Posterior vena cava (tissue), 2 donors: ENCODE results near the gene CAMTA1. TPM values are rescaled to one million over a fixed set of nuclear protein-coding genes. Genes with fewer than 3 reads are reported as not detected.

Source experiments
- DNase-seq: peaks from one replicate; pipeline ENCODE4 v3.0.0-alpha.2; 2020; ENCODE audit warnings: low spot score
- intact Hi-C, 2 donors: fragments of 100-400 bp; cut with DNase I; formaldehyde crosslinking; loops; one replicate each; pipeline versions ENCODE4 v1.14.1 to v1.14.2; 2022 to 2023
- total RNA-seq, 2 donors: library from RNA; stranded (reverse); fragmentation: NEBNext Ultra II Directional; extraction: Animal tissue kit (Norgen Biotek cat#: 25700); gene quantifications; one replicate each; pipeline ENCODE4 v1.2.1, GENCODE V29; 2021
- donor health status: DM: yes; HTN: yes; CAD: no.
- donor health status: DM: yes; HTN: yes; CAD: no.

The CAMTA1 gene
- total RNA-seq, 2 donors from 2014 or later, result 65.1 to 76.4 TPM

- DNase-seq, result no peak
- intact Hi-C loops, result no loop called here
Measured at GRCh38 chr1:7755448-7755847, 970.2 kb downstream of the CAMTA1 start.

DNA sequence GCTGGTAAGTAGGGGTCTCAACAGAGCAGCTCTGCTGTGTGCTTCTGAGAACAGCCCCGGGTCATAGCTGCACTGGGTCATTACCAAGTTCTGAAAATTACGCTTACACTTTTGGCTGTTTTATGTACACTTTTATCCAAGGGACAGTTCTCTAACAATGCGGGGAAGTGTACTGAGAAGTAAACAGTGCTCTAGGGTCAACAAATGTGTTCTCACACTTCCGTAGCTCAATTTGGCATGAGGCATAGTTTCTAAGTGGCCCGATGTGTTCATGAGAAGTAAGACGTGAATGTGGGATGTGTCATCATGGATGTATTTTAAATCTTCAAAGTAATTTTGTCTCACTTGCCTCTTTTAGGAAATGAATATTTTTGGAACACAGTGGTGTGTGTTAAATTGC lies 975.0 kb downstream of the CAMTA1 start:
- no peak for DNase-seq
- intact Hi-C loops, result no loop called here

DNA sequence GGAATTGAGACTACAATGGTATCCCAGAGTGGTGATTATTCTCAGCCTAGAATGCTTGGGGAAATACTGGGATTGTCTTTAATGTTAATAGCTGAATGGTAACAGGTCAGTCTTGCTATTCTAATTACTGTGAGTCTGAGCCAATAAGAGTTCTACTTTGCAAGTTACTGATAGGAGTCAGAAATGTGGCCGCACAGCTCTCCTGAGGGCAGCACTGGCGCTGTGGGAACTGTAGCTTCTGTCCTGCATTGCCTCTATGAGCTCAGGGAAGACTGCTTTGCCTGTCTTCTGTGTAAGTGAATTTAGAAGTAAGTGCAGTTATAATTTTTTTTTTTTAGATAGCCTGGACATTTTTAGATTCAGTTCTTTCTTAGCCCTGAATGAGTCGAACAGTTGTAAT lies 975.8 kb downstream of the CAMTA1 start:
- intact Hi-C loops, result no loop called here

GRCh38 chr1:7767176-7767575 lies 981.9 kb downstream of the CAMTA1 start:
- no peak for DNase-seq
- intact Hi-C loops, result no loop called here

More for the DNA sequence above, 975.8 kb downstream of the CAMTA1 start:
- no peak for DNase-seq

- no peak for DNase-seq
- intact Hi-C loops, result no loop called here
Measured at GRCh38 chr1:7768583-7768982, 983.3 kb downstream of the CAMTA1 start.

GRCh38 chr1:7769673-7770412 lies 984.6 kb downstream of the CAMTA1 start:
- intact Hi-C loops, result no loop called here
- DNase-seq, result no peak

GRCh38 chr1:7770669-7770996 lies 985.4 kb downstream of the CAMTA1 start:
- no peak for DNase-seq
- intact Hi-C loops, result no loop called here

DNA sequence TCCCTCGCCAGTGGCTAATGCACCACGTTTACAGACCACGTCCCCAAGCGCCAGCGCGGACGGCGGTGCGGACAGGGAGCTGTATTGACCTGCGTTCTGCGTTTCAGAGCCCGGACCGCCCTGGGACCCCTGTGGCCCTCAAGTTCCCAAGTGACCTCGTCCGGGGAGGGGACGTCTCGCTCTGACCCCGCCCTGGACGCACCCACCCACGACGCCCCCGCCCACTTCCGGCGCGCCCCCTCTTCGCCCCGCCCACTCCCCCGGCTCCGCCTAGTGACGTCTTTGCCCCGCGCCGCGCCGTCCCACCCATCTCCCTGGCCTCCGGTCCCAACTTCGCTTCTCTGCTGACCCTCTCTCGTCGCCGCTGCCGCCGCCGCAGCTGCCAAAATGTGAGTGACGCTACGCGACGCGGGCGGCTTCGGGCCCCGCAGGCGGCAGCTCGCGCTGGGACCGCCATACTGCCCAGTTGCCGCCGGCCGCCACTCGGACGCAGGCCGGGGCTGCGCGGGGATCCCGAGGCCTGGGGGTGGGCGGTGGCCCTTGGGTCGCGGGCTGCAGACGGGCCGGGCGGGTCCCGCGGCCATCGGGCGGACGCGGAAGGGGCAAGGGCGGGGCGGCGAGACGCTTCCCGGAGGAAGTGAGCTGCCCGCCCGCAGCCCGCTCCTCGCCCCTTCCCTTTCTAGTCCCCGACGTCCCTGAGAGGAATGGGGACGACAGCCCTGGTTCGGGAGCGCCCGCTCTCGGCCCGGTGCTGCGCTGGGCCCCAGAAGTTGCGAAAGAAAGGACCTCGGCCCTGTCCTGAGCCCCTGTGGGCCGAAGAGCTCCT lies 986.0 kb downstream of the CAMTA1 start, which contains the start of gene VAMP3:
Gene VAMP3, plus strand, starts transcription at position 300 of the 826 bp plus-strand sequence. Its CDS starts 88 bp downstream, at position 388.
- intact Hi-C loops, result no loop called here
- peak; percentile 97 for DNase-seq

GRCh38 chr1:7771823-7772299 lies 986.6 kb downstream of the CAMTA1 start:
- intact Hi-C loops, result no loop called here
- DNase-seq, result no peak

GRCh38 chr1:7777591-7777990 lies 992.3 kb downstream of the CAMTA1 start:
- intact Hi-C loops, result no loop called here
- no peak for DNase-seq

DNA sequence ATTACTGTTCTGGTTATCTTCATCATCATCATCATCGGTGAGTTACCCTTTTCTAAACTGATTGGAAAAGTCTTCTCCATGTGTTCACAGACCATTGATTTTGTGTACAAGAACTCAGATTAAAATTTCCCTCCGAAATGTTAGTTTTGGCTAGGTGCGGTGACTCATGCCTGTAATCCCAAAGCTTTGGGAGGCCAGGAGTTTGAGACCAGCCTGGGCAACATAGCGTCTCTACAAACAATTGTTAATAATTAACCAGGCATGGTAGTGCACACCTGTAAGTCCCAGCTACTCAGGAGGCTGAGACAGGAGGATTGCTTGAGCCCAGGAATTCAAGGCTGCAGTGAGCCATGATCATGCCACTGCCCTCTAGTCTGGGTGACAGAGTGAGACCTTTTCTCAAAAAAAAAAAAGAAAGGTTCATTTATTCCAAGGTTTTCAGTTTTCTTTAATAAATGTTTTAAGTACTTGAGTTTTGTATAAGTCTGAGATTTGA lies 992.9 kb downstream of the CAMTA1 start:
- intact Hi-C loops, result no loop called here
- no peak for DNase-seq

GRCh38 chr1:7780976-7781375 lies 995.7 kb downstream of the CAMTA1 start:
- intact Hi-C loops, result loop anchor here in 1 of 2 donors (5.0 kb wide), 1 partner anchor 1789 kb away; the partner anchor contains the start of gene NPHP4
- DNase-seq, result no peak

- DNase-seq, result no peak
- intact Hi-C loops, result loop anchor here in 1 of 2 donors (5.0 kb wide), 1 partner anchor 1789 kb away; the partner anchor contains the start of gene NPHP4
Measured at GRCh38 chr1:7781501-7781900, 996.2 kb downstream of the CAMTA1 start.

DNA sequence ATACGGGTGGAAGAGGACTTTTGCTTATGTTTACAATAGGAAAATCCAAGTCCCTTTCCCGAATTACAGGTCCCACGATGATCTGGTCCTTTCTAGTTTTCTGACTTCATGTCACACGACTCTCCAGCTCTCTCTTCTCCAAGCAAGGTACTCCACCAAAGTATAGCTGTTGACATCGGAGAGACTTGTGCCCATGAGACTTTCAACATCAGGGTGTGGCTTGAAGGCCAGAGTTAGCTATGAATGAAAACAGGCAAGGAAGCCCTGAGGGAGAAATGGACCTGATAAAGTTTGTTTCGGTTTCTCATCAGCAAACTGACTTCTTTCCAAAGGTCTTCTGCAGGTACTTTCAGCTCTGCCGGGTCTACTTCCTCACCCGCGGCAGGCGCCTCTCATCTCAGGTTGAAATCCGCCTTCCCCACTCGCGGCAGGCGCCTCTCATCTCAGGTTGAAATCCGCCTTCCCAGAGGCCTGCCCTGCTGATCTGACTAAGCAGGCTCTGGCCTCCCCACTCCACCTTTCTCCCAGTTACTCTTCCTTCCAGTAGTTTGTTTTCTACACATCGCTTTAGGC lies 996.8 kb downstream of the CAMTA1 start:
- intact Hi-C loops, result loop anchor here in 1 of 2 donors (5.0 kb wide), 1 partner anchor 1790 kb away; the partner anchor contains the start of gene NPHP4
- DNase-seq, result no peak

- DNase-seq, result peak; percentile 90
- intact Hi-C loops, result loop anchor here in 1 of 2 donors (5.0 kb wide), 1 partner anchor 1791 kb away; the partner anchor contains the start of gene NPHP4
Measured at GRCh38 chr1:7783178-7783711, 998.0 kb downstream of the CAMTA1 start.

DNA sequence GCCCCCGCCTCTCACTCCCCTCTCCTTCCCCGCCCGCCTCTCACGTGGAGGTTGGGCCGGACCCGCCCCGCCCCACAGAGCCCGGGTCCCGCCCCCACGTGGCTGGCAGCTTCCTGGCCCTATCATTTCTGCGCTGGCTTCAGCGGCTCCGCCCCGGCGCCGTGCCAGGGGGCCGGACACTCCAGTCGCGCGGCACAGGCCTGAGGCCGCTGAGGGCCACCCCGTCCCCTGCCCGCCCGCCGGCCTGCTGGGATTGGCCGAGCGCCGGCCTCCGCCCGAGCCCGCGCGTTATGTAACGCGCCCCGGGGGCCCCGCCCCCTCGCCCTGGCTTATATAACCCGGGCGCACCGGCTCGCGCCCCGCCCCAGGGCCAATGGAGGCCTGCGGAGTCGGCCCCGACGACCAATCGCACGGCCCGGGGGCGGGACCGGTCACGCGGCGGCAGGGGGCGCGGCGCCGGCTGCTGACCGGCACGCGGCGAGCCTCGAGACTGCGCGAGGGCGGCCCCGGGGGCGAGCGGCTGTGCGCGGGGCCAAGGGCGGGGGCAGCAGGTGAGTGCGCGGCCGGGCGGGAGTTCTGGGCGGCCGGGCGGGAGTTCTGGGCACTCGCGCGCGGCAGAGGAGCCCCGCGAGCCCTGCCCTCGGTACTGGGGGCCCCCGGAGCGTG lies 998.7 kb downstream of the CAMTA1 start, which contains the start of gene PER3:
Gene PER3, plus strand, starts transcription at position 466 of the 666 bp plus-strand sequence. CDS start 587 bp downstream, outside the sequence.
- DNase-seq, result peak; percentile 99
- intact Hi-C loops, result loop anchor here in 1 of 2 donors (5.0 kb wide), 1 partner anchor 1792 kb away; the partner anchor contains the start of gene NPHP4

GRCh38 chr1:7784492-7785071 lies 999.3 kb downstream of the CAMTA1 start:
- intact Hi-C loops, result loop anchor here in 1 of 2 donors (5.0 kb wide), 1 partner anchor 1792 kb away; the partner anchor contains the start of gene NPHP4

GRCh38 chr1:7785108-7785507 lies 999.9 kb downstream of the CAMTA1 start:
- no peak for DNase-seq
- intact Hi-C loops, result no loop called here

More at GRCh38 chr1:7784492-7785071, 999.3 kb downstream of the CAMTA1 start:
- peak; percentile 83 for DNase-seq
